GM20000 (cell line): ENCODE results near the gene ZBTB3.

Experiments
- DNase-seq: peaks from one replicate; pipeline ENCODE4 v3.0.0; 2012; ENCODE audit warnings: low spot score
- TF ChIP-seq, protein P1 (sequence below): IDR thresholded peaks from 2 replicates; pipeline ENCODE4 v1.5.1; 2012; ENCODE audit warnings: mild to moderate bottlenecking, control low read depth; ENCODE audit errors: extremely low read depth, missing control alignments

The ZBTB3 gene

DNA sequence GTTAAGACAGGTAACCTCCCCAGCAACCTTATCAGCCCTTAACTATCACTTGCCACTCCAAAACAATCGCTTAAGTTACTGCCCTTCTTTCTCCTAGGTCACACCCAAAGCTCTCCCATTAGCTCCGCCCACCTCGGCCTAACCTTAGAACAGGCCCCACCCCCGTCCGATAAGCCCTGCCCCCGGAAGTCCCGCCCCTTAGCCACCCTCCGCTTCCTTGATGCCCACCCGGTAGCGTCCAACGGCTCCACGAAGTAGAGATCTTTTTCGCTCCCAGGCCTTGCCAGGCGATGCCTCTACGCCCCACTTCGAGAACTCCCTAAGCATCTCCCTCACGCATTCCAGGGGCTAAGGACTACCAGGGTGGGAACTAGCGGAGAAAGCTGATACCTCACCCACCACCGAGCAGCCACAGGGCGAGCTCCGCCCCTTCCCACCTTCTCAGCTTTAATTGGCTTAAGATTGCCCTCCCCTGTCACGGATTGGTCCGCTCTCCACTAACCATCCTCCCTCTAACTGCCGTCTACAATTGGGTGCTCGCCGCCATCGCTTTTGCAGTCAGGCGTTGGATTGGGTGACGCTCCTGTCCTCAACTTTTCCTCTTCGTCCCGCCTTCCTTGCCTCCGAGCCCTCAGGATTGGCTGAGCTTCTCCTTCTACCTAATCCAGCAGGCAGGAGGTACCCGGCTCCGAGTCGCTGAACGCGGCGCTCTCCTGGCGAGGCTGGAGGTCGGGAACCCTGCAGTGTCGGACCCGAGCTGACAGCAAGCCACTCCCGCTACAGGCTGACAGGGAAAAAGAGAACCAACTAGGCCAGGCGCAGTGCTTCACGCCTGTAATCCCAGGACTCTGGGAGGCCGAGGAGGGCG, at the start of gene ZBTB3:
Gene ZBTB3 (minus strand): TSS at position 425 of the 868 bp plus-strand sequence. CDS start 496 bp downstream, outside the sequence.
- TF ChIP-seq, protein P1, sequence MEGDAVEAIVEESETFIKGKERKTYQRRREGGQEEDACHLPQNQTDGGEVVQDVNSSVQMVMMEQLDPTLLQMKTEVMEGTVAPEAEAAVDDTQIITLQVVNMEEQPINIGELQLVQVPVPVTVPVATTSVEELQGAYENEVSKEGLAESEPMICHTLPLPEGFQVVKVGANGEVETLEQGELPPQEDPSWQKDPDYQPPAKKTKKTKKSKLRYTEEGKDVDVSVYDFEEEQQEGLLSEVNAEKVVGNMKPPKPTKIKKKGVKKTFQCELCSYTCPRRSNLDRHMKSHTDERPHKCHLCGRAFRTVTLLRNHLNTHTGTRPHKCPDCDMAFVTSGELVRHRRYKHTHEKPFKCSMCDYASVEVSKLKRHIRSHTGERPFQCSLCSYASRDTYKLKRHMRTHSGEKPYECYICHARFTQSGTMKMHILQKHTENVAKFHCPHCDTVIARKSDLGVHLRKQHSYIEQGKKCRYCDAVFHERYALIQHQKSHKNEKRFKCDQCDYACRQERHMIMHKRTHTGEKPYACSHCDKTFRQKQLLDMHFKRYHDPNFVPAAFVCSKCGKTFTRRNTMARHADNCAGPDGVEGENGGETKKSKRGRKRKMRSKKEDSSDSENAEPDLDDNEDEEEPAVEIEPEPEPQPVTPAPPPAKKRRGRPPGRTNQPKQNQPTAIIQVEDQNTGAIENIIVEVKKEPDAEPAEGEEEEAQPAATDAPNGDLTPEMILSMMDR, result no peak
- DNase-seq, result peak; percentile 91

- TF ChIP-seq, protein P1, result no peak
- no peak for DNase-seq
These were observed 47.1 kb upstream of the ZBTB3 start for GRCh38 chr11:62801071-62801470.

DNA sequence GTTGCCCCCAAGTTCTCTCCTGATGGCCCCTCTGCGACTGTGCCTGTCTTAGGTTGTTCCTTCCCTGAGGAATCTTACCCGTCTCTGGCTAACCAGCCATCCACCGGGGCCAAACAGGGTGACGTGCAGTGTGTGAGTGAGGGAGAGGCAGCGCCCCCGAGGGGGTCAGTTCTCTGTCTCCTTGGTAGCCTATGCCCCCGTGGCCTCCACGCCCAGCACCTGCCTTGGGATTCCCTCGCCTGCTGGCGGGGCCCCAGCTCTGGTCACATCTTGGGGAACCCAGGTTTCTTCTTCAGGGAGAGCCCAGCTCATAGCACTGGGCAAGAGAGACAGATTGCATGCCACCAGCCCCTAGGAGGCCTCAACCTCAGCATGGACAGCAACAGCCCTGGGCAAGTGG, 45.5 kb upstream of the ZBTB3 start:
- TF ChIP-seq, protein P1, result no peak
- no peak for DNase-seq

- no peak for DNase-seq
- TF ChIP-seq, protein P1, result no peak
These were observed 42.3 kb upstream of the ZBTB3 start for GRCh38 chr11:62796281-62796680.

DNA sequence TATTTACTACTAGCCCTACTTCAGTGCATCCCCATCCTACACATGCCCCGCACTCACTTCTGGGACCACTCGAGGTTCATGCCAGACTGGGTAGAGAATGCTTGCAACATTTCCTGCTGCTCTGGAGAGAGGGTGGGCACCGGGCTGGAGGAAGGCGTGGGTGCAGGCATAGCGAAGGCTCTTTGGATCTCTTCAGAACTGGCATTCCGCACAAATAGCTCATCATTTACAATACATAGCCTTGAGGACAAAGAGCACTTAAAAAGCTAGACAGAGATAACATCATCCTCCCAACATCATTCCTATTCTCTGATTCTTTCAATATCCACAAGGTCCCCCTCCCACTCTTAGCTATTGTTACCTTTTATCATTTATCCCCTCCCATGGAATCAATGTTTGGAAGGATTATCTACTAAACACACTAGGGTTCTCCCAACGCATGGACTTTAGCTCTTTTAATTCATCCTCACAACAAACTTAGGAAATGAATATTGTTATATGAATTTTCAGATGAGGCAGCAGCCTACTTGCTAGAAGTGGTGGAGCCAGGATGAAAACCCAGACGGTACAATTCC, 40.3 kb upstream of the ZBTB3 start:
- no peak for DNase-seq
- TF ChIP-seq, protein P1, result no peak

- TF ChIP-seq, protein P1, result no peak
- DNase-seq, result no peak
These were observed 38.2 kb upstream of the ZBTB3 start for GRCh38 chr11:62792202-62792575.

DNA sequence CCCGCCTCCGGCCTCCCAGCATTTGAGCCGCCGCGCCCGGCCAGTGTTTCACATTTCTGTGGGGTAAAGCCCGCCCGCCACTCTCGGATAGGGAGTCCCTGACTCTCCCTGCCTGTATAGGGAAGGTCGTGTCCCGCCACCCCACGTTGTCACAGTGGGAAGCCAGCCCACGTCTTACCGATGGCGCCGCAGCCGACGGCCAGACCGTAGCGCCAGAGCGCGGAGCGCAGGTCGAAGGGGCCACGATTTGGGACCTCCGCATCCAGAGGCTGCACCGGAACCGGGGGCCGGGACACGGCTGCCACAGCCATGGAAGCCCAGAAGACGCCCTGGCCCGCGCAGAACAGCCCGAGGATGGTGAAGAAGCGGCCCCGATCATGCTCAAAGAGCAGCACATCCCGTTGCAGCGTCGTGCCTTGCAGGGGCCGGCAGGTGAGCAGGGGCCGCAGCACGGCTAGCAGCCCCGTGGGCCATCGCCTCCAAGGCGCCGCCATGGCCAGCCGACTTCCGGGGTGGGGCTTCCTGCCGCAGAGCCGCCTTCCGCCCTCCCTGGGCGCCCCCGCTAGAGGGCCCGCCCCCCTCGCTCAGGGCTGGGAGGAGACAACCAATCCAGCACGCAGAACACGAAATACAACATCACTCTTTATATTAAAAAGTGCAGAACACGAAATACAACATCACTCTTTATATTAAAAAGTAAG, 37.7 kb upstream of the ZBTB3 start, which contains the start of gene TMEM223:
Gene TMEM223 (minus strand): TSS at position 506 of the 701 bp plus-strand sequence. CDS start 12 bp downstream, at position 494.
- TF ChIP-seq, protein P1, result no peak
- DNase-seq, result peak; percentile 92
